GM19099 (cell line): ENCODE results near the gene GUF1.

Source experiments
- POLR2A ChIP-seq: IDR thresholded peaks from 3 replicates; pipeline ENCODE4 v1.6.1; 2011; ENCODE audit warnings: low read depth; ENCODE audit not compliant: insufficient read length; ENCODE audit errors: extremely low read depth

GUF1 gene, protein sequence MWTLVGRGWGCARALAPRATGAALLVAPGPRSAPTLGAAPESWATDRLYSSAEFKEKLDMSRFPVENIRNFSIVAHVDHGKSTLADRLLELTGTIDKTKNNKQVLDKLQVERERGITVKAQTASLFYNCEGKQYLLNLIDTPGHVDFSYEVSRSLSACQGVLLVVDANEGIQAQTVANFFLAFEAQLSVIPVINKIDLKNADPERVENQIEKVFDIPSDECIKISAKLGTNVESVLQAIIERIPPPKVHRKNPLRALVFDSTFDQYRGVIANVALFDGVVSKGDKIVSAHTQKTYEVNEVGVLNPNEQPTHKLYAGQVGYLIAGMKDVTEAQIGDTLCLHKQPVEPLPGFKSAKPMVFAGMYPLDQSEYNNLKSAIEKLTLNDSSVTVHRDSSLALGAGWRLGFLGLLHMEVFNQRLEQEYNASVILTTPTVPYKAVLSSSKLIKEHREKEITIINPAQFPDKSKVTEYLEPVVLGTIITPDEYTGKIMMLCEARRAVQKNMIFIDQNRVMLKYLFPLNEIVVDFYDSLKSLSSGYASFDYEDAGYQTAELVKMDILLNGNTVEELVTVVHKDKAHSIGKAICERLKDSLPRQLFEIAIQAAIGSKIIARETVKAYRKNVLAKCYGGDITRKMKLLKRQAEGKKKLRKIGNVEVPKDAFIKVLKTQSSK

DNA sequence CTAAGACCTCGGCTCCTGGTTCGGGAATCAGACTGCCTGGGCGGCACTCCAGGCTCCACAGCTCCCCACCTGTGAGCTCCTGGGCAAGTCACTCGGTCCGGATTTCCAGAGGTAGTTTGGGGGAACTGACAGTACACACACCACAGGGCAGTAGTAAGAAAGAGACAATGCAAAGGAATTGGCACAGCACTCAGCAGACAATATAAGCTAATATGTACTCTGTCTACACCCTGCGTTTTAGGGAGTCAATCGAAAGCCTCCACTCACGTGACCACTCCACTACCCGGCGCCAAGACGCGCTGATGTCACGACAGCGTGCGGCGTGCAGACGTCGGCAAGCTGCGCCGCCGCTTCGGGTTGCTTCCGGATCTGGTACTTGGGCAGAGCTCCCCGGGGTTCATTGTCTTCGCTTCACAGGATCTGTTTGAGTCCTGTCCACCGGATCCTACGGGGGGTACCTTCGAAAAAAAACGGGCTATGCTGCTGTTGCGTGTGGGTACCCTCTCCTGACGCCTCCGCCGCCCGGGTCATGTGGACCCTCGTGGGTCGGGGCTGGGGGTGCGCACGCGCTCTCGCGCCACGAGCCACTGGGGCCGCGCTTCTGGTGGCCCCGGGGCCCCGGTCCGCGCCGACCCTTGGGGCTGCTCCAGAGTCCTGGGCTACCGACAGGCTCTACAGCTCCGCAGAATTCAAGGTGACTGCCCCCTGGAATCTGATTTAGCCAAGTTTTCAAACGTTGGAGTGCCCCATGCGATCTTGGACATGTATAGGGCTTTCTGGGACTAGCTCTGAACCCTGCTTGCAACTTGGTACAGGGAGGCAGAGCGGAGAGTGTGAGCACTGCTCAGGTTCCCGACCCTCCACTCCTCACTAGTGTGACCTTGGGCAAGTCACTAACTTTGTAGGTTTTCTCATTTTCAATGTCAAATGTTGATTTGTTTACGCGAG is at the start of gene GUF1:
TSS of gene GUF1 (plus strand) at position 327 of the 948 bp plus-strand sequence. CDS start at position 530, 203 bp downstream.
- peak; percentile 94 for TF ChIP-seq POLR2A

DNA sequence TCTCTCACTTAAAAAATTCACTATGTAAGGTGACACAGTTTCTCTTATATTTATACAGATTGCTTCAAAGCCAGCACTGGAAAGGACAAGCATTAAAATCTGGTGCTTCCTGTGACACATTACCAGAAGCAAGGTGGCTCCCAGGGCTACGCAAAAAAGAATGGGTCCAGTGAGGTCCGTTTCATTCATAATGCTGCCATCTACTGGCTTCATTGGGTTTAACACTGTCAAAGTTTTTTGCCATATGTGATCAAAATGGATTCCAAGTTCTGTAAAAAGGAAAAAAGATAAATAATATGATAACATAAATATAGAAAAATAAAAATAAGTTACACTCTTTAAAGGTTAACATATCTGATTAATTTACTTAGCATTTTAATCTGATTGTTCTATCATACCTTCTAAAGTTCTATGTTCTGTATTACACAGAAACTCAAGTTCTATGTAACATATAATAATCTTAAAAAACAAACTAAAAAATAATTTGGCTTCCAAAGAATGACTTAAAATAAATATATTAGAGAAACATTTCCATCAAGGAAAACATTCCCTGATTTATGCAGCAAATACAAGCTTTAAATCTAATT is 48.8 kb upstream of the GUF1 start:
- no peak for TF ChIP-seq POLR2A

DNA sequence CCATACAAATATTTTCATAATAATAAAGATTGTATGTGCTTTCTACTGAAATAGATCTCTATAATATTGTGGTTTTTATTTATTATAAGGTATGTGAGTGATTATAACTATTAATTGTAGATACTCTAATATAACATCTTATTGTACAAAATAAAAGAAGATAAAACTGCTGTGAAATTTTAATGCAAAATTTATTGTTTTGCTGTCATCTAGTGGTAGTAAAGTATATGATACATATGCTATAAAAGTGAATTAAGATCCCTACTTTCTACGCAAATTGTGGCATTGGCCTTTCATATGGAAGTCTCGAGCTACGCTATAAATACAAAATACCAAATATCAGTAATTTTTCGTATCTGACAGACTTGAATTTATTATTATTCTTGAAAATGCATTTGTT is 46.1 kb upstream of the GUF1 start:
- TF ChIP-seq POLR2A: no peak

DNA sequence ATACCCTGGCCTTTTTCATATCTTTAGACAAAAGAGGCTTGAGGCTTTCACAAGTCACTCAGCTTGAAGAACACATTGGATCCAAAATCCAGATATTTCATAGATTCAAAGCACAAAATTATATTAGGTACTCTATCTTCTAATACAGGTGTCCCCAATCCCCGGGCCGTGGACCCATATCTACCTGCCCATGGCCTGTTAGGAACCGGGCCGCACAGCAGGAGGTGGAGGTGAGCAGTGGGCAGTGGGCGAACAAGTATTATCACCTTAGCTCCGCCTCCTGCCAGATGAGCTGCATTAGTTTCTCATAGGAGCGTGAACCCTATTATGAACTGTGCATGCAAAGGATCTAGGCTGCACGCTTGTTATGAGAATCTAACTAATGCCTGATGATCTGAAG is 45.5 kb upstream of the GUF1 start:
- no peak for TF ChIP-seq POLR2A

DNA sequence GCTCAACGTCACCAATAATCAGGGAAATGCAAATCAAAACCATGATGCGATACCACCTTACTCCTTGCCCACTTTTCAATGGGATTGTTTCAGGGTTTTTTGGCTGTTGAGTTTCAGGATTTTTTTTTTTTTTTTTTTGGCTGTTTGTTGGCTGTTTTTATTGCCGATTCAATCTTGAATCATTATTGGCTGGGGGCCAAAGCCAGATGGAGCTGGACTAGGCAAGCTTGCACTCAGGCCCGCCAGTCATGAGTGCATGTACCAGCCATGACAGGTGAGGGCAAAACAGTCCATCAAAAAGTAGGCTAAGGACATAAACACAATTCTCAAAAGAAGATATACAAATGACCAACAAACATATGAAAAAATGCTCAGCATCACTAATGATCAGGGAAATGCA is 40.1 kb upstream of the GUF1 start:
- TF ChIP-seq POLR2A: no peak

DNA sequence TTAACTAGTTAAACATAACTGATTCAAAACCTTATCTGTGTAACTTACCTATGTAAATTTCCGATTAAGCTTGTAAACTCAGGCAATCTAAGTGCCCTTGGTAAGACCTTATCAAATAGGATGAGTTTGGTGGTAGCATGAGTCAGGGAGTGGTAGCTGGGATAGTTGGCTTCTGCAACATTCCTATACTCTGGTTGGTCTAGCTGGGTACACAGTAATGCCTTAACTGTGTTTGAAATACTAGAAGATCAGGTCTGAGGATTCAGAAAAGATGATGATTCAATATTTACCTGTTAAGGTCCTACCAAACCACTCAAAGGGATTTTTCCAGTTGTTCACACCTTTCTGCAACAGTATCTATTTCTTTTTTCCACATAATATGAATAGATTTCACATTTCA is 32.1 kb upstream of the GUF1 start:
- no peak for TF ChIP-seq POLR2A

DNA sequence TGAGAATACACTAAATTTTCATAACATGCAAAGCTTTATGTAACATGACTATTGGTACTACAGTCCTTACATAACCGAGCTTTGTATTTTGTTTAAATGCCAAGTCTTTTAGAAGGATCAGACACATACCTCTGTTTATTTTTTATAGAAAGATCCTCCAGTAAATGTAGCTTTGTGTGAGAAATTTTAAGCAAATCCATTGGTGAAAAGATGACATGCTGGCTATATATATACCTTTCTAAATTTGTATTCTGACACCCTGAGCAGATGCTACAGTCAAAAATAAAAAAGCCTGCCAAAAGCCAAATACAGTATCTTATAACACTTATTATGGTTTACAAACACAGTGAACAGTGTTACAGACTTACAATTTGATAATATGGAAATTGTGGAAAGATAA is 26.8 kb upstream of the GUF1 start, which contains the start of gene YIPF7:
TSS of gene YIPF7 (minus strand) at position 201 of the 400 bp plus-strand sequence. CDS start 1,525 bp downstream, outside the sequence.
- no peak for TF ChIP-seq POLR2A

DNA sequence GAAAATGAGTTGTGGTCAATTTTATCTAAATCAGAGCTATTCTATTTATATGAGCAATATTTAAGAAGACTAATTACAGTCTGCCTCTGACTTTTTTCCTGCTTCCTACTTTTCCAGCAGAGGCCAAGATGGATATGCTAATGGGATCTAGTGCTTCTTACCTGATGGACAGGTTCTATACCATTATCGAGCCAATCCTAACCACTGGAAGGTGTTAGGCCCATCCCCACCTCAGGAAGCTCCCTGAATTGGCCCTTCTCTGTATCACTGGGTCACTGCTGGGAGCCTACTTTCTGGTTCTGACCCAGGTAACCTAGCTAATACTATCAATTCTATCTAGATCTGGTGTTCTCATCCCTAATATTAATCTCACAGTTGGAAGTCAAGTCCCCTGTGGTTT is 26.2 kb upstream of the GUF1 start:
- TF ChIP-seq POLR2A: no peak

DNA sequence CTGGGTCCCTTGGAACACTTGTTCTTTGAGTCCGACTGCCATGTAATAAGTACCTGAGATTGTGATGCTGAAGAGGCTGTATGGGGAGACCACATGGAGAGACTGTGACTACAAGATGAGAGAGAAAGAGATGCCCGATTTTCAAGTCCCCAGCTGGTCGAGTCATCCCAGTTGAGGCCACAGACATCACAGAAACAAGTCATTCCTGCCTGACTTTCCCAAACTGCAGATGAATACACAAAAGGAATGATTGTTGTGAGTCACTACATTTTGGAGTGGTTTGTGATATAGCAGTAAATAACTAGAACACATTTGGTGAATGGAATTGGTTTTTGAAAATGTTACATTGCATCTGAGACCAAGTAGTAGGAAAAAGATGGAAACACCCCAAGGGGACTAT is 17.8 kb upstream of the GUF1 start:
- no peak for TF ChIP-seq POLR2A

DNA sequence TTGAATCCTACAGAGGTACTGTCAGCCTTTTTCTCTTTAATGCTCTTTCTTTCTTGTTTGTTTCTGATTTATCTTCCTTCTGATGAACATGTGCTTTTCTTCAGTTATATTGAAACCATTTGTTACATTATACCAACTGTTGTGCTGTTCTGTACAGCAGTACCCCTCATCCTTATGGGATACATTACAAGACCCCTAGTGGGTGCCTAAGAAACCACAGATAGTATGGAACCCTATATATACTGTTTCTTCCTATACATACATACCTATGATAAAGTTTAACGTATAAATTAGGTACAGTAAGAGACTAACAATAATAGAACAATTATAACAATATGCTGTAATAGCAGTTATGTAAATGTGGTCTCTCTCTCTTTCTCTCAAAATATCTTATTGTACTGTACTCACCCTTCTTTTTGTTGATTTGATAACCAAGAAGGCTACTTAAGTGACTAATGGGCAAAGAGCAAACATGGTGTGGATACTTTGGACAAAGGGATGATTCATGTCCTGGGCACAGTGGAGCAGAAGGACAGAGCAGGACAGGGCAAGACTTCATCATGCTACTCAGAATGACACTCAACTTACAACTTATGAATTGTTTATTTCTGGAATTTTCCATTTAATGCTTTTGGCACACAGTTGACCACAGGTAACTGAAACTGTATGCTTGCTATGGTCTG is 16.1 kb upstream of the GUF1 start:
- TF ChIP-seq POLR2A: no peak

DNA sequence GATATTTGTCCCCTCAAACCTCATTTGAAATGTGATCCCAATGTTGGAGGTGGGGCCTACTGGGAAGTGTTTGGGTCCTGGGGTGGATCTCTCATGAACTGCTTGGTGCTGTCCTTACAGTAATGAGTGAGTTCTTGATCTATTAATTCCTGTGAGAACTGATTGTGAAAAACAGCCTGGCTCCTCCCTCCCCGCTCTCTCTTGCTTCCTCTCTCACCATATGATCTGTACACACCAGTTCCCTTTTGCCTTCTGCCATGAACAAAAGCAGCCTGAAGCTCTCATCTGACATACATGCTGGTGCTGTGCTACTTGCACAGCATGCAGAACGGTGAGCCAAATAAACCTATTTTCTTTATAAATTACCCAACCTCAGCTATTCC is 15.6 kb upstream of the GUF1 start:
- TF ChIP-seq POLR2A: no peak

DNA sequence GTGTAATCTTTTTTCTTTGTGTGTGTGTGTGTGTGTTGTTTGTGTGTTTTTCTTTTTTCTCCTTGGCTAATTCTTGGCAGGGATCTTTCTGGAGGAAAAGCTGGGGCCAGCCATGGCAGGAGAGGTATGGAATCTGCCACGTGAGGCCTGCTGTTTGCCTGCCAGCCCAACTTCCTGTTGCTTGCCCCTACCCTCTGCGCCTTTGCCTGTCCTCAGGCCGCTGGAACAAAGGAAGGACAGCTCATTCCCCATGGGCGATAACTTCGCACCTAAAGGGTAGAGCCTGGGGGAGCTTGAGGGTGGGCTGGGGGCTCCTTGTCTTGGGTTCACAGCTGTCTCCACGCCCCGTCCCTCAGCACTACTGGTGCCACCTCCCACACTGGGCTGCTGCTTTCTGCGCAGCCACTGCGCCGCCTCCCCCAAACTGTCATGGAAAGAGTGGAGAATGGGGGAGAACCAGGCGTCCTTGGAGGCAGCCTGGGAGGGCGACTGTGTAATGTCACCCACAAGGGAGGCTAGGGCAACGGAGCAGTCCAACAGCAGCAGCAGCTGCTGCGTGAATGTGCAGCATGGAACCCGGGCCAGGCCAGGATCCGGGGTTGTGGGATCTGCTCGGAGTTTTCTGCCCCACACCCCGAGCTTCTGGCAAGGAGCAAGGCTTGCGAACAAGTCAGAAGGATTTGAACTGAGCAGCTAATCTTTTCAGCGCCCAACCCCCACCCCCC is 14.5 kb upstream of the GUF1 start:
- no peak for TF ChIP-seq POLR2A

DNA sequence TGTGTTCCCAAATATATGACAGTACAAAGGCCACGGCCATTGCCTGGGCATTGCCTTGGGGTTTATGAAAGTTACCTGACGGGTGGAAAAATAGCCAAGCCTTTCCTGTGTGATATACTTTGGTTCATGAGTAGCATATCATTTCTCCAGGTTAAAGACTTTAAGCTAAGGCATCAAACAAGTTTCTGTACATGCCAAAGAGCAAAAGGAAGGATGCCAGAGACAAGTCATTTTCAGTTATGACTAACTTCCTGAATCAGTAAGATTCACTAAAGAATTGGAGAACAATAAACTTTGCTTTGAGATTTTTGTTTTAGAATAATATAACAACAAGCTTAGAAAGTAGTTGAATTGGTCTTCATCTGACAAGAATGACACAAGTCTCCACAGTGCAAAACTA is 9.7 kb upstream of the GUF1 start:
- no peak for TF ChIP-seq POLR2A
